Panc1 (cell line): Measurements from ENCODE around the gene MISP3.

Experiments
- CTCF ChIP-seq: fragments of 450-650 bp; IDR thresholded peaks from 2 replicates; pipeline ENCODE4 v1.5.1; 2017; ENCODE audit warnings: mild to moderate bottlenecking
- SIN3A ChIP-seq: IDR thresholded peaks from 2 replicates; pipeline ENCODE4 v1.6.1; 2012; ENCODE audit warnings: low read depth, mild to moderate bottlenecking, low read length, moderate library complexity, borderline replicate concordance; ENCODE audit not compliant: insufficient read depth

DNA sequence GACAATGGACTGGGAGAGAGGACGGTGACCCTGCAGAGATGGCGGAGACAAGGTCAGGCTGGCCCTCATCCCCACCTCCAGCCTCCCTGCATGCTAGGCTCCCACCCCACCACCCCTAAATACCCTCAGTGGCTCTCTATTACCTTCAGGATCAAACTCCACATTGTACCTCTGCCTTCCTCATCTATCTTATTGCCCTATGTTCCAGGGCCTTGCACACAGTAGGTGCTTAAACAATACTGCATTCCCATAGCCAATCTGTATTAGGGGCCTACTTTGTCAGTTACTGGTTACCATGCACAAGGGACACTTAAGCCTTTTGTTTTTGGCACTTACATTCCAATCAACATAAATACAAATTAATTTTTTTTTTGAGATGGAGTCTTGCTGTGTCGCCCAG, 17.2 kb upstream of the MISP3 start:
- TF ChIP-seq CTCF (no peak), SIN3A (no peak)
